ENCODE data around the gene FOXD4L4.
"Not testable (repeated sequence)": the region's sequence is repeated elsewhere in the genome, so short reads cannot be mapped to it uniquely, and the experiment has no call there.

FOXD4L4 gene

GRCh38 chr9:65737096-65737564 is at the start of gene FOXD4L4:
Gene FOXD4L4, plus strand, starts transcription at chr9:65737146. Its CDS starts 0 bp downstream, at chr9:65737146.
- DNase-seq, result not testable (repeated sequence)

- not testable (repeated sequence) for DNase-seq
Measured at GRCh38 chr9:65703550-65703949, 33.4 kb upstream of the FOXD4L4 start.

- not testable (repeated sequence) for DNase-seq
Measured at GRCh38 chr9:65714445-65714844, 22.5 kb upstream of the FOXD4L4 start.

- DNase-seq, result not testable (repeated sequence)
Measured at GRCh38 chr9:65738133-65738532, 1.2 kb downstream of the FOXD4L4 start.

Measured in NCI-H2171 (cell line).